Measurements from ENCODE around the gene SCNN1B.

SCNN1B gene

GRCh38 chr16:23323224-23324030 lies 21.3 kb downstream of the SCNN1B start:
- no peak for DNase-seq

- no peak for DNase-seq
These were observed 22.6 kb downstream of the SCNN1B start for GRCh38 chr16:23324727-23325126.

- no peak for DNase-seq
These were observed 25.7 kb downstream of the SCNN1B start for GRCh38 chr16:23327836-23328235.

- no peak for DNase-seq
These were observed 28.1 kb downstream of the SCNN1B start for GRCh38 chr16:23330161-23330560.

- no peak for DNase-seq
These were observed 28.6 kb downstream of the SCNN1B start for GRCh38 chr16:23330583-23331249.

GRCh38 chr16:23333034-23333579 lies 31.0 kb downstream of the SCNN1B start:
- no peak for DNase-seq

DNA sequence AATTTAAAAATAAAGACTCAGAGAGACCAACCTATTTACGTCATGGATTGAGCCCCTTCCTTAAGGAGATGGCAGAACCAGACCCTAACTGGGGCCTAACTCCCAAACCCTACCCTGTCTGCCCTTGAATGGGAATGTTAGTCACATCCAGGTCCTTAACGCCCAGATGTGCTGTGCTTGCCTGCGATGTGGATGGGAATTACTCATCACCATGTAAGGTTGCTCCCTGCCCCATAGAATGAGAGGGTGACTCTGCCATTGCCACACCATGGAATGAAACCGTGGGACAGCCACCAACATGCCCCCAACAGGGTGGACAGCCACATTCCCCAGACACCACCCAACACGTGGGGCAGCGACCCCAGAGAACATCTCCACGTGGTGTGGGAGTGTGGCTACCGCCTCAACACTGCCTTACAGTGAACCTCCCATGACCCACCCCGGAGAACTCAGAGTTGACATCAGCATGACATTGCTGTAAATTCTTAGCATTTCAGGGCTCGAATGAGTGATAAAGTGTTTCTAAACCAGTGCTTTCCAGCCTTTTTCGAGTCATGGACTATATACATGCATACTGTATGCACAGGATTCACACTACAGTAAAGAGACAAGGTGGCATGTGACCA lies 31.8 kb downstream of the SCNN1B start:
- no peak for DNase-seq

DNA sequence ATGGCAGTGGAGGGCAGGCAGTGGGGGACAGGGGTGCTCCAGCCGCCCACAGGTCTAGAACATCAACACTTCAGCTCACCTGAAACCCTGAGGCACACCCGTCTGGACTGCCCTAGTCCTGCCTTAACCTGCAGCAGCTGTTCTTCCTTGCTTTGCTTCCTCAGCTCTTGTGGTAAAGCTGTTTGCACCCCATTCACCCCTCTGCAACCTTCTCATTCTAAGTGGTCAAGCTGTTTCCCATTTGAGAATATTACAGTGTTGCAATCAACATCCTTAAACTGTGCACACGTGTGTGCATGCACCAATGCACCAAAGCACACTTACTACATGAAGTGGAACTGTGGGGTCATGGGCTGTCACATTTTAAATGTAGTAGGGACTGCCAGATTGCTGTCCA lies 32.4 kb downstream of the SCNN1B start:
- DNase-seq, result no peak

DNA sequence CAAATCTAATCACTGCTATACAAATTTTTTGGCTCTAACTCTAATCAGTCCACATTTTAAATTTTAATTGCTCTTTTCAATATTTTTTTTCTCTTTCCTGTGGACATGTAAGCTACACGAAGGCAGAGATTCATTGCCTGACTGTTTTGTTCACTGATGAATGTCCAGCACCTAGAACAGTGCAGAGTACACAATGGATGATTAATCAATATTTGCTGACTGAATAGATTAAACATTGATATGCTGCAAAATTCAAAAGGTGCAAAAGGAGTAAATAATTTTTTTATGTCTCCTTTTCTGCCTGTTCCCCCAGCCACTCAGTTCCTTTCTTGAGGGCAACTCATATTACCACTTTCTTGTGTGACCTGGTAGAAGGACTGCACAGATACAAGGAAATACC lies 32.8 kb downstream of the SCNN1B start:
- DNase-seq, result no peak

DNA sequence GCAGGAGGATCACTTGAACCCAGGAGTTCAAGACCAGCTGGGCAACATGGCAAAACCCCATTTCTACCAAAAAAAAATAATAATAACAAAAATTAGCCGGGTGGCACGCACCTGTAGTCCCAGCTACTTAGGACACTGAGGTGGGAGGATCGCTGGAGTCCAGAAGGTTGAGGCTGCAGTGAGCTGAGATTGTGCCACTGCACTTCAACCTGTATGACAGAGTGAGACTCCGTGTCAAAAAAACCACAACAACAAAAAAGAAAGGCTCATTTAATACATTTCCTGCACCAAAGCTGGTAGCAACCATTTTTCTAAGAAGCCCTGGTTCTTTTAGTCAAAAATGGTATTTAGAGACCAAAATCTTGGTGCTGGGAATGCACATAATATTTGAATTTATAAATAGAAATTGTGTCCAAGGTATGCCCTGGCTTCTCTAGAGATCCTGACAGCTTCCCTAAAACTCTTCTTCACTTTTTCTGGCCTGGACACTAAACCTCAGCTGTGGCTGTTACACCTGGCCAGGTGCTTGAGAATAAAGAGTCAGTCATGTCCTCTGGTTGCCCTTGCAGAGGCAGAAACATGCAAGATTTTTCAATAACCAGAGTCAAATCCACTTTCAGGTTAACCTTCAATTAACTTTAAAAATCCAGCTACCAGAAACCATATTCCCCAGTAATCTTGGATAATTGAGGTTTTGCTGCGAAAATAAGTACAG lies 35.9 kb downstream of the SCNN1B start:
- no peak for DNase-seq

DNA sequence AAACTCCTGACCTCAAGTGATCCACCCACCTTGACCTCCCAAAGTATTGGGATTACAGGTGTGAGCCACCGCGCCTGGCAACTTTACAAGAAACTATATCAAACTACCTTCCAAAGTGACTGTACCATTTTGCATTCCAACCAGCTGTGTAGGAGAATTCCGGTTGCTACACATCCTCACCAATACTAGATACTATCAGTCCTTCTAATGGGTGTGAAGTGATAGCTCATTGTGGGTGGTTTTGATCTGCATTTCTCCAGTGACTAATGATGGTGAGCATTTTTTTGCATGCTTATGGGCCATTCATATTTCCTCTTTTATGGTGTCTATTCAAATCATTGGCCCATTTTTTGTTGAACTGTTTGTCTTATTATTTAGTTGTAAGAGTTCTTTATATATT lies 37.7 kb downstream of the SCNN1B start:
- no peak for DNase-seq

GRCh38 chr16:23342083-23342640 lies 40.1 kb downstream of the SCNN1B start:
- no peak for DNase-seq

DNA sequence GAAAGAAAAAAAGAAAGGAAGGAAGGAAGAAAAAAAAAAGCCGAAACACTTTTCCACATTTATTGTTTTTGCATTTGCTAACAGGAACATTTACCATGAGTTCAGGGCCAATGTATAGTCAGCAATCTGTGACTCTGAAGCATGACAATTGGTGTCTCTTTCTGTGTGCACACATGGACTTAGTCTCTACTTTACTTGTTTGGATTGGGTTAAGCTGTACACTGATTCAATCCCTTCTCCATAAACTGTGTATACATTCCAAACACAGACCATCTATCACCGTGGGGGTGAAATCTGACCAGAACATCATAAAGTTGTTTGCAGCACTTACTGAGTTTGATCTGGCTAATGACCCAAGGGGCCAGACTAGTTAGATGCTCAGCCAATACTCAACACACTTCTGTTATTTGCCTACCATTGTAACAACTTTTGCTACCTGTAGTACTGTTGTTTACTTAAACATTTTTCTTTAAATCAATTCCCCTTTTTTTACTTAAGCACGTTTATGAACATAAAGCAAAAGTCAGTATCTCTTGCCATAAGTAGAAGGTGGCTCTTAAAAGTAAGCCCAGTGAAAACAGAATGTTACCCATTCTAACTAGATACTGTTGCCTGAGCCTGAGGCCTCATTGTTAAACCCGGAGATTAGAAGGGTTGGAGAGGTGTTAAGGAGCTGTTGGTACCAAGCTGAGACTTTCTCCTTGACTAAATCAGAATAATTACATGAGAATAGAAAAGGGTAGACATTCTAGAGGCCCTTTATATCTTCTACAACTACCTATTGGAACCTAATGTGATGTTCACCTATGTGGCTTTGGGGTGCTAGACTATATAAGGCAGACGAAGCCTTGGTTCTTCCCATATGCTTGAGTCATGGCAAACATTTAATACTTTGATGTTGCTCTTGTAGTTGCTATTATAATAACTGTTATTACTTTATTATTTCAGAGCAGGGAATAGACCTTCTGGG lies 41.8 kb downstream of the SCNN1B start:
- no peak for DNase-seq

DNA sequence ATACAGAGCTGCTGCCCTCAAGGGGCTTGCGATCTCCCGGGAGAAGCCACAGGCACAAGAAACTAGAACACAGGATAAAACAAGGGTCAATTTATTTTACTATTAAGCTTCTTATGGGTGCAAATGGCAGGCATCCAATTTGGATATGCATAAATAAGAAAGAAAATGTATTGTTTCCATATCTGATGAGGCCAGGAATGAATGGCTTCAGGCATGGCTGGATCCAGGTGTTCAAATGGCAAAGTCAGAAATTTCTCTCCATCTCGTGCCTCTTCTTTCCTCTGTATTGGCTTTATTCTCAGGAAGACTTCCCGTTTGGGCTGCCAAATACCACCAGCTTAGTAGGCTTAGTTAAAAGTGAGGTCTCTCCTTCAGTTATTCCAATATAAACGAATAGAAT lies 43.1 kb downstream of the SCNN1B start:
- DNase-seq, result no peak

DNA sequence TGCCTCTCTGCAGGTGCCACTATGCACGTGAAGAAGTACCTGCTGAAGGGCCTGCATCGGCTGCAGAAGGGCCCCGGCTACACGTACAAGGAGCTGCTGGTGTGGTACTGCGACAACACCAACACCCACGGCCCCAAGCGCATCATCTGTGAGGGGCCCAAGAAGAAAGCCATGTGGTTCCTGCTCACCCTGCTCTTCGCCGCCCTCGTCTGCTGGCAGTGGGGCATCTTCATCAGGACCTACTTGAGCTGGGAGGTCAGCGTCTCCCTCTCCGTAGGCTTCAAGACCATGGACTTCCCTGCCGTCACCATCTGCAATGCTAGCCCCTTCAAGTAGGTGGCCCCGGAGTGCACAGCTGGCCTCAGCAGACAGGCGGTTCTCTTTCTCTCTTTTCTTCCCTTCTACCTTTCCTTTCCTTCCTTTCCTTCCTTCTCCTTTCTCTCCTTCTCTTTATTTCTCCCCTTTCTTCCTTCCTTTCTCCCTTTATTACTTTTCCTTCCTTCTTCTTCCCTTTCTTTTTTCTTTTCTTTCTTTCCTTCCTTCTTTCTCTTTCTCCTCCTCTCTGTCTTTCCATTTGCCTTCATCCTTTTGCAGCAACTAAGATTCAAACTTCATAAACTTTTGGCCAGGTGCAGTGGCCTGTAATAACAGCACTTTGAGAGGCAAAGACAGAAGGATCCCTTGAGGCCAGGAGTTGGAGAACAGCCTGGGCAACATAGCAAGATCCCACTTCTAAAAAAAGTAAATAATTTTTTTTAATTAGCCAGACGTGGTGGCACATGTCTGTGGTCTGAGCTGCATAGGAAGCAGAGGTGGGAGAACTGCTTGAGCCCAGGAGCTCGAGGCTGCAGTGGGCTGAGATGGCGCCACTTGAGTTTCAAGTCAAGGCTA lies 46.7 kb downstream of the SCNN1B start:
- DNase-seq, result no peak

DNA sequence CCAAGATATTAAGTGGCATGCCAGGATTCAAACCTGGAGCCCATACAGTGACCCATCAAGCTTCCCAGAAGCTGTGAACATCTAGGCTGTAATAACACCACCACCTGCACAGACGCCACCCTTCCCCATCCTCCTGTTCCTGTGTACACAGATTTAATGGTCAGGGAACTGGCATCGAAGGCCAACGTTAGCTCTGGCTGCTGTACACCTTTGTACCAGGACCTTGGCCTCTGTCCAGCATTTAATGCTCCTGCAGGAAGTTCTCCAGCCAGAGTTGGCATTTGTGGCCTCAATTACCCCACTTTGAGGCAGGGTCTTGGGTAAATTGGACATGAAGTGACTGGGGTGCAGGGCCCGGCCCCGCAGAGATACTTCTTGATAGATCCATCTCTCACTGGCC lies 49.3 kb downstream of the SCNN1B start:
- no peak for DNase-seq

- no peak for DNase-seq
These were observed 51.3 kb downstream of the SCNN1B start for GRCh38 chr16:23353440-23353839.

DNA sequence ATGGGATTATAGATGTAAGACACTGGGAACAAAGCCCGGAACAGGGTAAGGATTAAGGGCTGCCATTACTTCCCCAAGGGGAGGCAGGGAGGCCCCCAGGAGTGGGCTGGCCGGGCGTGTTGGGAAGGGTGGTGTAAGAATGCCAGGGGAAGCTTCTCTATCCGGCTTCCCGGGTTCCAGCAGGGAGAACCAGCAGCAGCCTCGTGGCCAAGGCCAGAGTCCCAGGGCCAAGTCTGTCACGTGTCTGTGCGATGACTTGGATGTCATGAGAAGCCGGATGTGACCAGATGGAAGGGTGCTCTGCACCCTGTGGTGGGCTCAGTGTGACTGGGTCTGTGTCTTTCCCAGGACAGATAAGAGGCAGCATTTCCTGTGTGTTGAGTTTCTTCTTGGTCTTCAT lies 52.1 kb downstream of the SCNN1B start:
- no peak for DNase-seq

DNA sequence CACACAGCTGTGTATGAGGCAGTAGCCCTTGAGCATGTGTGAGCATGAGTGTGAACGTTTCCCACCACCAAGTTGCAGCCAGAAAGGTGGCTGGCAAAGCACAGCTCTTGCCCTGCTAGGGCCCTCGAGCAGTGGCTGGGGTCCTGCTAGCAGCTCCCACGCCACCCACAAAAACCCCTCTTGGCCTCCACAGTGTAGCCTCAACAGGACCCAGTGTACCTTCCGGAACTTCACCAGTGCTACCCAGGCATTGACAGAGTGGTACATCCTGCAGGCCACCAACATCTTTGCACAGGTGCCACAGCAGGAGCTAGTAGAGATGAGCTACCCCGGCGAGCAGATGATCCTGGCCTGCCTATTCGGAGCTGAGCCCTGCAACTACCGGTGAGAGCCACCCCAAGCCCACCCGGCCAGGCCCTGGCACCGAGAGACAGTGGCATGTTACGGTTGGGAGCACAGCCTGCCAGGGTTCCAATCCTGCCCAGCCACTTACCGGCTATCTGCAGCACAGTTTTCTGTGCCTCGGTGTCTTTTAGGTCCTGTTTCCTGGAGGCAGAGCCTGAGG lies 53.1 kb downstream of the SCNN1B start:
- DNase-seq, result no peak

DNA sequence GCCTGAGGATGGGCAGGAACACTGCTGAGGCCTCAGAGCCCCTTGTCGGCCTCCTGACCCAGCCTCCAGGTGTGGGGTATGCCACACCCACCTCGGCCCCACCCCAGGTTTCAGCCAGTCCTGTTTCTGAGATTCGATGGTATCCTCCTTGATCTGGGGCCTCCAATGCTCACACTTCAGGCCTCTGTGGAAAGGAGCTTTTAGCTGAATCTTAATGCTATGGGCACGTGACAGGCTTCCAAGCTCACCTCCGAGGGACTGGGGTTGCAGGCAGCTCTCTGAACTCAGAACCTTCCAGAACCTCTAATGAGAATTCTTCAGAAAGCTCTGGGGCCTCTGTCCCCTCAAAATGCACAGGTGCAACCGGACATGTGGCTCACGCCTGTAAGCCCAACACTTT lies 54.8 kb downstream of the SCNN1B start:
- DNase-seq, result no peak
